ENCODE results near the gene ACSS3. TPM values are rescaled to one million over a fixed set of nuclear protein-coding genes. Genes with fewer than 3 reads are reported as not detected.
"Not testable (repeated sequence)": the region's sequence is repeated elsewhere in the genome, so short reads cannot be mapped to it uniquely, and the experiment has no call there.

The ACSS3 gene
- total and polyA plus RNA-seq, 8 donors = 0.73 to 28.5 (median 4.6) TPM

DNA sequence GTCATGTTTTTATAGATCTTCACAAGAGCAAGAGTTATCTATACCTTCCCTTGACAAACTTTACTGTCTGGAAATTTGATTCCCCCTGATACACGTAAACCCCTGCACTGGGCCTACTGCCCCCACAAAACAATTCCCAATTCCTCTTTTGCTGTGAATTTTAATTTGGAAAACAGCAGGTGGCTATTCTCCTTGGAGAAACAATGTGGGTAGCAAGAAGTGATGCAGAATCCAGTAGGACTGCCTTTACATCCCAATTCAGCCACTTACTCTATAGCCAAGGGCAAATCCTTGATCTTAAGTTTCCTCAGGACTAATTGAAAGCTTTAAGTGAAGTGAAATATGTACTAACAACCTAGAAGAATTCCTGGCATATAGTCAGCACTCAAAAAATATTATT is 129.3 kb downstream of the ACSS3 start:
- Histone ChIP-seq H3K9me3 (no peaks in the 10 kb centered on the region), H3K4me1 (peaks cover 0 to 9% (median 4%) of the 10 kb centered on the region in 4 donors), H3K27ac (no peak overlapping the region), H3K36me3 (no peaks in the 10 kb centered on the region), H3K27me3 (no peaks in the 10 kb centered on the region), H3K4me3 (no peak overlapping the region)
- DNase-seq = no peak
- no peak for TF ChIP-seq EP300 (IDR thresholded peaks at IDR 0.05)
- intact Hi-C loops (cut with DNase I; ENCODE audit: low total_unique reads) = no loop called here
- WGBS, 5 donors = 91 to 97% (median 94%) methylated on average over 1 of the region's 1 CpG

DNA sequence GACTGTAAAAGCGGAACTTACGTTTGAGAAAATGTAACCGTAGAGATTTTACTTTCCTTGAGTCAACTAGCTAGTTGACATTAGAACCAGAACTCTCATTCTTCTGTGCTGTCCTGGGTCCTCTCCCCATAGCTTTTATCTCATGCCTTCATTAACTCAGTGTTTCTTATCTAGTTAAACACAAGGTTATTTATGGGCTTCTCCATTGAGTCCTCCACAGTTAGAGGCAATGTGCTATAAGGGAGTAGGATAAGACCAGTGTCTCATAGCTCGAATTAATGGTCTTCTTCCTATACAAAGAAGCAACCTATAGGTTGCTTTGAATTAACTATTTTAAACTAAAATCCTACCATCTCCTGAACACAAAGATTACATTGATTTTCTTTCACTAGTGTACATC is 129.8 kb downstream of the ACSS3 start:
- no peak for DNase-seq
- WGBS, 5 donors = 45 to 69% (median 55%) methylated on average over 4 of the region's 4 CpGs
- intact Hi-C loops (cut with DNase I; ENCODE audit: low total_unique reads) = no loop called here
- TF ChIP-seq POLR2A (IDR thresholded peaks at IDR 0.05) (no peak), EP300 (IDR thresholded peaks at IDR 0.05) (no peak), POLR2AphosphoS5 (IDR thresholded peaks at IDR 0.05) (no peak)
- TF ChIP-seq, protein P1, sequence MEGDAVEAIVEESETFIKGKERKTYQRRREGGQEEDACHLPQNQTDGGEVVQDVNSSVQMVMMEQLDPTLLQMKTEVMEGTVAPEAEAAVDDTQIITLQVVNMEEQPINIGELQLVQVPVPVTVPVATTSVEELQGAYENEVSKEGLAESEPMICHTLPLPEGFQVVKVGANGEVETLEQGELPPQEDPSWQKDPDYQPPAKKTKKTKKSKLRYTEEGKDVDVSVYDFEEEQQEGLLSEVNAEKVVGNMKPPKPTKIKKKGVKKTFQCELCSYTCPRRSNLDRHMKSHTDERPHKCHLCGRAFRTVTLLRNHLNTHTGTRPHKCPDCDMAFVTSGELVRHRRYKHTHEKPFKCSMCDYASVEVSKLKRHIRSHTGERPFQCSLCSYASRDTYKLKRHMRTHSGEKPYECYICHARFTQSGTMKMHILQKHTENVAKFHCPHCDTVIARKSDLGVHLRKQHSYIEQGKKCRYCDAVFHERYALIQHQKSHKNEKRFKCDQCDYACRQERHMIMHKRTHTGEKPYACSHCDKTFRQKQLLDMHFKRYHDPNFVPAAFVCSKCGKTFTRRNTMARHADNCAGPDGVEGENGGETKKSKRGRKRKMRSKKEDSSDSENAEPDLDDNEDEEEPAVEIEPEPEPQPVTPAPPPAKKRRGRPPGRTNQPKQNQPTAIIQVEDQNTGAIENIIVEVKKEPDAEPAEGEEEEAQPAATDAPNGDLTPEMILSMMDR (IDR thresholded peaks at IDR 0.05) = no peak
- Histone ChIP-seq H3K36me3 (no peaks in the 10 kb centered on the region), H3K4me3 (no peak overlapping the region), H3K9me3 (no peaks in the 10 kb centered on the region), H3K27me3 (no peaks in the 10 kb centered on the region), H3K4me1 (peaks cover 0 to 9% (median 4%) of the 10 kb centered on the region in 4 donors), H3K27ac (no peak overlapping the region)

DNA sequence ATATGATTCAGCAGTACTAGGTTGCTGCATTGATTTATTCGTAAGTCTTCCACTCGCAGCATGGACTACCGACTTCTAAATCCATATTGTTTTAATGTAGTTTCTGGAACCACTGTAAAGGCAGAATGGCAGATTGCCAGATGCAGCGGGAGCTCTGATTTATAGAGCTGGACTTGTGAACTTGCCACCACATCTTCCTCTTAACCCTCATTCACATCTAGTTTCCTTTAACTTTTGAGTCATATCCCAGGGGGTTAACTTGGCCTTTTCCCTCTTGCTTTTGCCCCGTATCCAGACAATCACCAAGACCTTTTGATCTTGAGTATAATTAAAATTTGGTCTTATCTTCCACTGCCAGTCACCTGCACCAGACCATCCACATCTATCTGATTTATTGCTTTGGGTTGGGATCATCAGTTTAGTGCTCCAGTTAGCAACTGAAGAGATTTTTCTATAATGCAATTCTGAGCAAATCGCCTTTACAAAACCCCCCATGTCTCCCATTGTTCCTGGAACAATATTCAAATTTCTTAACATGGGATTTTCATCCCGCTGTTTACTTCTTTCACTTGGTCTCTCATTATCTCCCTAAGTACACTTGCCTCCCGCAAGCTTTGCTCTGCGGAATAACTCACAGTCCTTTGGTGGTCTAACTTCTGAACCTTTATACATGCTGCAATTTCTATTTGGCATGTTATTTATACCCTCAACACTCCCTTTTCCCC is 130.5 kb downstream of the ACSS3 start:
- Histone ChIP-seq H3K27ac (no peak overlapping the region), H3K4me3 (no peak overlapping the region), H3K36me3 (no peaks in the 10 kb centered on the region), H3K27me3 (no peaks in the 10 kb centered on the region), H3K4me1 (peaks cover 0 to 9% (median 4%) of the 10 kb centered on the region in 4 donors), H3K9me3 (no peaks in the 10 kb centered on the region)
- TF ChIP-seq, protein P1 (IDR thresholded peaks at IDR 0.05) = no peak
- no peak for TF ChIP-seq POLR2A (IDR thresholded peaks at IDR 0.05)
- intact Hi-C loops (cut with DNase I; ENCODE audit: low total_unique reads) = no loop called here
- peak in 1 of 2 donors; percentile 39 for DNase-seq
- 51 to 67% (median 55%) methylated on average over 9 of the region's 9 CpGs for WGBS, 5 donors

DNA sequence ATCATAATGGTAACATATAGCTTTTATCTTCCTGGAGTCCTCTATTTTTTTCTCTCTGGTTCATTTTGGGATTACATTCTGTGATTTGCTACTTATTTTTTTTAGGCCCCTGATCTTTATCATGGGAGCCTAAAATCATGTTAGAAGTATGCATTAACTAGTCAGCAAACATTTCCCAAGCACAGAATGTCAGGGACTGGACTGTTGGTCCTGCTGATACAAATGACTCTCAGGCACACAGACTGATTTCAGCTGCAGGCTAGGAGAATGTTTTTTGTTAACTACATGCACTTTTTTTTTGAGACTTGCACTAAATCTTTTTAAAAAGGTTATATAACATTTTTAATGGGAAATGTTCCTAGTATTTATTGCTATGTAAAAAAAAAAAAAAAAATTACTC is 131.1 kb downstream of the ACSS3 start:
- DNase-seq = no peak
- Histone ChIP-seq H3K4me1 (peaks cover 0 to 9% (median 4%) of the 10 kb centered on the region in 4 donors), H3K4me3 (no peak overlapping the region), H3K27me3 (no peaks in the 10 kb centered on the region), H3K9me3 (no peaks in the 10 kb centered on the region), H3K27ac (no peak overlapping the region), H3K36me3 (no peaks in the 10 kb centered on the region)
- intact Hi-C loops (cut with DNase I; ENCODE audit: low total_unique reads) = no loop called here
- TF ChIP-seq POLR2AphosphoS5 (IDR thresholded peaks at IDR 0.05) (no peak), EP300 (IDR thresholded peaks at IDR 0.05) (no peak), POLR2A (IDR thresholded peaks at IDR 0.05) (no peak)
- TF ChIP-seq, protein P1 (IDR thresholded peaks at IDR 0.05) = no peak

DNA sequence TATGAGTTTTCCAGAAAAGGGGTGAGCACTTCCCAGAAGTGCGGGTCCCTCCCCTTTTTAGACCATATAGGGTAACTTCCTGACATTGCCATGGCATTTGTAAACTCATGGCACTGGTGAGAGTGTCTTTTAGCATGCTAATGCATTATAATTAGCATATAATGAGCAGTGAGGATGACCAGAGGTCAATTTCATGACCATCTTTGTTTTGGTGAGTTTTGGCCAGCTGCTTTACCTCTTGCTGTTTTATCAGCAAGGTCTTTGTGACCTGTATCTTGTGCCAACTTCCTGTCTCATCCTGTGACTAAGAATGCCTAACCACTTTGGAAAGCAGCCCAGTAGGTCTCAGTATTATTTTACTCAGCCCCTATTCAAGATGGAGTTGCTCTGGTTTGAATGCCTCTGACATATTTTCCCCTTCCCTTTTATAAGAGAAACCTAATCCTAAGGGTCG is 131.9 kb downstream of the ACSS3 start:
- H3K9me3 ChIP-seq; intact Hi-C loops (cut with DNase I; ENCODE audit: low total_unique reads); H3K27ac ChIP-seq; H3K27me3 ChIP-seq; H3K36me3 ChIP-seq; H3K4me3 ChIP-seq; DNase-seq; H3K4me1 ChIP-seq: not testable (repeated sequence)
- 71 to 88% (median 74%) methylated on average over 2 of the region's 2 CpGs for WGBS, 5 donors

Data from stomach (tissue), 9 donors.